Nephron progenitor cell (in vitro differentiated cells): Measurements from ENCODE around the gene TAOK1.
A peak's percentile ranks its signal among the peaks of the same experiment; 100 is the strongest.

Experiments used
- DNase-seq: peaks from one replicate; pipeline ENCODE4 v3.0.0; 2021
- H3K27ac Mint-ChIP-seq: 2 replicates; pipeline ENCODE4 v1.8.0; 2021; ENCODE audit warnings: mild to moderate bottlenecking, moderate library complexity, mixed read lengths
- H3K27me3 Mint-ChIP-seq: 2 replicates; pipeline ENCODE4 v1.8.0; 2021; ENCODE audit warnings: mild to moderate bottlenecking, low read depth, mixed read lengths; ENCODE audit not compliant: poor library complexity
- H3K36me3 Mint-ChIP-seq: 2 replicates; pipeline ENCODE4 v1.8.0; 2021; ENCODE audit warnings: low read depth, mixed read lengths
- H3K4me1 Mint-ChIP-seq: 2 replicates; pipeline ENCODE4 v1.8.0; 2021; ENCODE audit warnings: mixed read lengths
- H3K4me3 Mint-ChIP-seq: 2 replicates; pipeline ENCODE4 v1.8.0; 2021; ENCODE audit warnings: mild to moderate bottlenecking, moderate library complexity, mixed read lengths
- H3K9me3 Mint-ChIP-seq: 2 replicates; pipeline ENCODE4 v1.8.0; 2021; ENCODE audit warnings: mild to moderate bottlenecking, moderate library complexity, mixed read lengths
- CTCF ChIP-seq: fragments of 200-600 bp; sonication (generic); IDR thresholded peaks from 2 replicates; pipeline ENCODE4 v1.5.0; 2021; ENCODE audit warnings: antibody characterized with exemption

Gene TAOK1

GRCh38 chr17:29442451-29442850 is 52.3 kb downstream of the TAOK1 start:
- Mint-ChIP-seq H3K4me1 (peaks cover 3% of the 10 kb centered on the region), H3K9me3 (no peaks in the 10 kb centered on the region), H3K4me3 (no peak overlapping the region), H3K27ac (peak overlapping the region; percentile 73), H3K27me3 (no peaks in the 10 kb centered on the region), H3K36me3 (peaks cover 52% of the 10 kb centered on the region)
- no peak for TF ChIP-seq CTCF
- DNase-seq, result no peak

DNA sequence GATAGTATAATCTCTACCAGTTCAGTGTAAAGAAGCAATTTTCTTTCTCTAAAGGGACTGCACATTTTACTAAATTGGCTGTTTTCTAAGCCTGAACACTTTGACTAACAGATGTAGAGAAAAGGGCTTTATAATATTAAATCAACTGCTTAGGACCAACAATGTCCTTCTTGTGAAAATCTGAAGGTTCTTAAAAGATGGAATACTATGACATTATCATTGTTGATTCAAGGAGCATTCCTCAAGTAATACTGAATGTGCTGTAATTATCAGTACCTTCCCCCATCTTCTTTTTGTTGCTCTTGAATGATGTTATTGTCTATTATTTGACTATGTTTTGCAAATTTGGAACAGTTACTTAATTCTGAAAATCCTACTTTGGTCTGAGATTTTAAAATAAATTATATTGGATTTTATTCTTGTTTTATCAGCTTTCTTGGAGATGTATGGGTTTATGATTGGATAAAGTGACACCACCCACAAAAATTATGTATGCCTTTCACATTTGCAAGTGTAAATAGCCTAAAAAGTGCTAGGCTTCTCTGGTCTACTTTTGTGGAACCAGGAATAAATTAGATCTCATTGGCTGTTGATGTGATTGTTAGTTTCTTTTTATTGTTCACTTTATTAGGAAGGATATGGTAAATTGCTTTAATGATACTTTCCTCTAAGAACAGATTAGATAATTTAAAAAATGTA is 53.0 kb downstream of the TAOK1 start:
- TF ChIP-seq CTCF, result no peak
- H3K27ac Mint-ChIP-seq, result peak overlapping the region; percentile 73
- no peak overlapping the region for H3K4me3 Mint-ChIP-seq
- no peaks in the 10 kb centered on the region for H3K9me3 Mint-ChIP-seq
- peaks cover 55% of the 10 kb centered on the region for H3K36me3 Mint-ChIP-seq
- no peaks in the 10 kb centered on the region for H3K27me3 Mint-ChIP-seq
- DNase-seq, result no peak
- H3K4me1 Mint-ChIP-seq, result peaks cover 7% of the 10 kb centered on the region

- Mint-ChIP-seq H3K27me3 (no peaks in the 10 kb centered on the region), H3K4me3 (no peak overlapping the region), H3K27ac (no peak overlapping the region), H3K36me3 (peaks cover 49% of the 10 kb centered on the region), H3K9me3 (no peaks in the 10 kb centered on the region), H3K4me1 (peaks cover 11% of the 10 kb centered on the region)
- no peak for TF ChIP-seq CTCF
- no peak for DNase-seq
Measured at GRCh38 chr17:29444589-29444988, 54.4 kb downstream of the TAOK1 start.

GRCh38 chr17:29445844-29446243 is 55.7 kb downstream of the TAOK1 start:
- Mint-ChIP-seq H3K27ac (peak overlapping the region; percentile 82), H3K4me3 (no peak overlapping the region), H3K9me3 (no peaks in the 10 kb centered on the region), H3K4me1 (peaks cover 20% of the 10 kb centered on the region), H3K27me3 (no peaks in the 10 kb centered on the region), H3K36me3 (peaks cover 47% of the 10 kb centered on the region)
- DNase-seq, result no peak
- TF ChIP-seq CTCF, result no peak

DNA sequence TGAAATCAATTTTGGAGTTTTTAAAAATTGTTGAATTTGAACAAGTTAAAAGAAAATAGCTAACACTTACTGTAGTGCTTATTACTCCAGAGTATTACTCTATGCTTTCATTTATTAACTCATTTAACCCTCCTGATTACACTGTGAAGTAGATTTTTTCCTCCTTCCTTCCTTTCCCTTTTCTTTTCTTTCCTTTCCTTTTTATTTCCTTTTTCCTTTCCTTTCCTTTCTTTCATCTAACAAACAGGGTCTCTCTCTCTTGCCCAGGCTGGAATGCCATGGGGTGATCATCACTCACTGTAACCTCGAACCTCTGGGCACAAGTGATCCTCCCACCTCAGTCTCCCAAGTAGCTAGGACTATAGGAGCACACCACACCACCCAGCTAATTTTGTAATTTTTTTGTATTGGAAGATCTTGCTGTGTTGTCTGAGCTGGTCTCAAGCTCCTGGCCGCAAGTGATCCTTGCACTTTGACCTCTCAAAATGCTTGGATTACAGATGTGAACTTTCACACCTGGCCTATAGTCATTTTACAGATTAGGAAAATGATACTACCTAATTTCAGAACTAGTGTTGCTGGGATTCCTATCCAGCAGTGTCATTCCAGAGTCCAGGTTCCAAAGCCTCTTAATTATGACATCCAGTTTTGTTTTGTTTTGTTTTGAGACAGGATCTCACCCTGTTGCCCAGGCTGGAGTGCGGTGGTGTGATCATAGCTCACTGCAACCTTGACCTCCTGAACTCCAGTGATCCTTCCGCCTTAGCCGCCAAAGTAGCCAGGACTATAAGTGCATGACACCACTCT is 59.9 kb downstream of the TAOK1 start:
- TF ChIP-seq CTCF, result no peak
- no peak for DNase-seq
- Mint-ChIP-seq H3K4me1 (peaks cover 17% of the 10 kb centered on the region), H3K27ac (peak overlapping the region; percentile 71), H3K36me3 (peaks cover 64% of the 10 kb centered on the region), H3K4me3 (no peak overlapping the region), H3K27me3 (no peaks in the 10 kb centered on the region), H3K9me3 (peaks cover 34% of the 10 kb centered on the region)
